GM12864 (cell line): ENCODE results near the gene ARL8B.
A peak's percentile ranks its signal among the peaks of the same experiment; 100 is the strongest.

ENCODE experiments used
- DNase-seq: peaks from one replicate; pipeline ENCODE4 v3.0.0-alpha.2; 2011; ENCODE audit warnings: low read depth
- H3K4me3 ChIP-seq: 2 replicates; pipeline ENCODE4 v1.5.1; 2011; ENCODE audit warnings: mild to moderate bottlenecking, low read depth, low read length, control low read depth
- CTCF ChIP-seq: IDR thresholded peaks from 2 replicates; pipeline ENCODE4 v1.5.1; 2011; ENCODE audit warnings: low read depth, mild to moderate bottlenecking, moderate library complexity, low read length, control low read depth, inconsistent platforms; ENCODE audit errors: missing control alignments

Gene ARL8B

GRCh38 chr3:5197470-5198312 lies 75.6 kb downstream of the ARL8B start:
- peak; percentile 83 for DNase-seq
- TF ChIP-seq CTCF: no peak
- peak overlapping the region; percentile 10; the same call in 1 of the 2 replicates for H3K4me3 ChIP-seq

- no peak overlapping the region for H3K4me3 ChIP-seq
- no peak for DNase-seq
- no peak for TF ChIP-seq CTCF
Measured at GRCh38 chr3:5198313-5198677, 76.2 kb downstream of the ARL8B start.

GRCh38 chr3:5198986-5199731 lies 77.1 kb downstream of the ARL8B start:
- H3K4me3 ChIP-seq: no peak overlapping the region; the same call in 1 of the 2 replicates
- peak; percentile 61 for DNase-seq
- no peak for TF ChIP-seq CTCF

GRCh38 chr3:5201536-5201935 lies 79.4 kb downstream of the ARL8B start:
- TF ChIP-seq CTCF: no peak
- H3K4me3 ChIP-seq: no peak overlapping the region
- no peak for DNase-seq

GRCh38 chr3:5202222-5202621 lies 80.1 kb downstream of the ARL8B start:
- TF ChIP-seq CTCF: no peak
- no peak overlapping the region for H3K4me3 ChIP-seq
- no peak for DNase-seq

GRCh38 chr3:5205165-5205941 lies 83.3 kb downstream of the ARL8B start:
- no peak for DNase-seq
- no peak overlapping the region for H3K4me3 ChIP-seq
- TF ChIP-seq CTCF: no peak
